Stimulated activated memory B cell treated with anti-CD40 and anti-IgM and Interleukin-4, amounts not matched to agents 10 μg/mL and 1 μg/mL and 100 μg/mL, for 72 hours (primary cell): Measurements from ENCODE around the gene FAM3C.

Experiments
- ATAC-seq: fragments of 150-1000 bp; cut with Tn5 transposase; 2 replicates; pipeline ENCODE4 v1.10.0; 2021
- H3K27ac Mint-ChIP-seq: one replicate; pipeline ENCODE4 v1.8.0; 2022; ENCODE audit warnings: mild to moderate bottlenecking, mixed read lengths
- H3K27me3 Mint-ChIP-seq: one replicate; pipeline ENCODE4 v1.8.0; 2022; ENCODE audit warnings: mixed read lengths
- H3K36me3 Mint-ChIP-seq: one replicate; pipeline ENCODE4 v1.8.0; 2022; ENCODE audit warnings: mixed read lengths
- H3K4me1 Mint-ChIP-seq: one replicate; pipeline ENCODE4 v1.8.0; 2022; ENCODE audit warnings: mixed read lengths
- H3K4me3 Mint-ChIP-seq: one replicate; pipeline ENCODE4 v1.8.0; 2022; ENCODE audit warnings: mild to moderate bottlenecking, moderate library complexity, mixed read lengths
- H3K9me3 Mint-ChIP-seq: one replicate; pipeline ENCODE4 v1.8.0; 2022; ENCODE audit warnings: mixed read lengths

FAM3C gene

DNA sequence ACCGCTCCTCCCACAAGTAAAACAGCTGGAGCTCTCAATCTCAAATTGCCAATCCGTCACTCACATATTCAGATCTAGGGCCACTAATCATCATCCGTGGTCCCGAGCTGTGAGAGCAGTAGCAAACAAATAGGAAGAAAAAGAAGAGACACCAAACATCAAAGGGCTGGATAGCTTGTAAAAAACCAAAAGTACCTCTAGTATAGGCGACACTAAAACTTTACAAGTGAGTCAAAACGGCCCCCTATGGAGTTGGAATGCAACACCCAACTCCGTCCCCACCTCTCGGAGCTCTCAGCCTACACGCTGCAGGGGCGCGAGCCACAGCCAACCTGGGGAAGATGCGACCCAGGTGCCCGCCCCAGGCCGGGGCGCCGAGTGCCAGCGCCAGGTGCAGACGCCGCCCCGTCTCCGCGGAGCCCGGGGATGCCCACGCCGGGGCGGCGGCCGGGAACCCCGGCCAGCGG lies 581 bp downstream of the FAM3C start:
- peak overlapping the region; percentile 88 for H3K4me3 Mint-ChIP-seq
- H3K36me3 Mint-ChIP-seq = peaks cover 19% of the 10 kb centered on the region
- no peaks in the 10 kb centered on the region for H3K9me3 Mint-ChIP-seq
- no peaks in the 10 kb centered on the region for H3K27me3 Mint-ChIP-seq
- H3K27ac Mint-ChIP-seq = peak overlapping the region; percentile 93
- peak; percentile 82 for ATAC-seq
- H3K4me1 Mint-ChIP-seq = peaks cover 31% of the 10 kb centered on the region

DNA sequence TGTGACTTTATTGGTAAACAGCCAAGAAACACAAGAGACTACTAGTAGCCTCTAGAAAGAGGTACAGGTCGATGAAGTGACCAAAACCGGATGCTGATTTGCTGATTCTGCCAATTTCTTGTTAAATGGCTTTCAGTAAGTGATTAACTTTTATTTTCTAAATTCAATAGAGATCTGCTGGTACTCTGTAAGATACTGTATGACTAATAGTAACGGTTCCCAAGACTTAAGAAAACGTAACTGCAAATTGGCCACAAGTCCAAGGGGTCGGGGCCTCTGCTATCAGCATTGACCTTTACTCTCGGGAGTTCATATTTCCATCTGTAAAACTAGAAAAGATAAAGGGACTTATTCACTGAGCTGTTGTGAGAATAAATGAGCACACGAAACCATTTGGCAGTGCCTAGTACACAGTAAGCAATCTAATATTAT lies 1.4 kb downstream of the FAM3C start:
- H3K4me3 Mint-ChIP-seq = peak overlapping the region; percentile 60
- H3K4me1 Mint-ChIP-seq = peaks cover 40% of the 10 kb centered on the region
- H3K27ac Mint-ChIP-seq = peak overlapping the region; percentile 93
- no peaks in the 10 kb centered on the region for H3K9me3 Mint-ChIP-seq
- peaks cover 19% of the 10 kb centered on the region for H3K36me3 Mint-ChIP-seq
- H3K27me3 Mint-ChIP-seq = no peaks in the 10 kb centered on the region
- no peak for ATAC-seq

DNA sequence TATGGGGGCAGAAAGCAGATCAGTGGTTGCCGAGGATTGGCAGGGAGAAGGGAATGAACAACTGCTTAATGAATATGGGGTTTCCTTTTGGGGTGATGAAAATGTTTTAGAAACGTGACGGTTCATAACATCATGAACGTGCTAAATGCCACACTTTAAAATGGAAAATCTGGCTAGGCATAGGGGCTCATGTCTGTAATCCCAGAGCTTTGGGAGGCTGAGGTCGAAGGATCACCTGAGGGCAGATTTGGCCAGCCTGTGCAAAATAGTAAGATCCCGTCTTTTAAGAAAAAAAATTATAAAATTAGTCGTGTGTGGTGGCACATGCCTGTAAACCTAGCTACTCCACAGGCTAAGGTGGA lies 3.1 kb downstream of the FAM3C start:
- Mint-ChIP-seq H3K4me3 (no peak overlapping the region), H3K27ac (peak overlapping the region; percentile 53), H3K36me3 (peaks cover 19% of the 10 kb centered on the region), H3K27me3 (no peaks in the 10 kb centered on the region), H3K9me3 (no peaks in the 10 kb centered on the region), H3K4me1 (peaks cover 57% of the 10 kb centered on the region)
- no peak for ATAC-seq

DNA sequence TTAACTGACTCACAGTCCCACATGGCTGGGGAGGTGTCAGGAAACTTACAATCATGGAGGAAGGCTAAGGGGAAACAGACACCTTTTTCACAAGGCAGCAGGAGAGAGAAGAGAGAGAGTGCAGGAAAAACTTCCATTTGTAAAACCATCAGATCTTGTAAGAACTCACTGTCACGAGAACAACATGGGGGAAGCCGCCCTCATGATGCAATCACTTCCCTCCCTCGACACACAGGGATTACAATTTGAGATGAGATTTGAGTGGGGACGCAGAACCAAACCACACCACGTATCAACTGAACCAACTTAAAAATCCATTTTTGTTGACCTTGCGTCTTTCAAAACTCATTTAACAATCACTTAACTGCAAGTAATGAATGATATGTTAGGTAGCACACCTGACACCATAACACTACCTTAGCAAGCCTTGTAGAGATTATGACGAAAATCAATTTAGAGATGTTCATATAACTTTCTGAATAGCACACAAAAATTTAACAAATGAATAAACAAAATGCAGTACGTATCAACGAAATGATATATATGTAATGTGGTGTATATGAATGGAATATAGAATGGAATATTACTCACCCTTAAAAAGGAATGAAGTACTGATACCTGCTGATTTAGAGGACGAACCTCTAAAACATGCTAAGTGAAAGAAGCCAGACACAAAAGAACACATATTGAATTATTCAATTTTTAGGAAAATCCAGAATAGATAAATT lies 3.7 kb downstream of the FAM3C start:
- no peaks in the 10 kb centered on the region for H3K9me3 Mint-ChIP-seq
- H3K27me3 Mint-ChIP-seq = no peaks in the 10 kb centered on the region
- peaks cover 19% of the 10 kb centered on the region for H3K36me3 Mint-ChIP-seq
- H3K4me3 Mint-ChIP-seq = no peak overlapping the region
- H3K27ac Mint-ChIP-seq = peak overlapping the region; percentile 53
- peaks cover 59% of the 10 kb centered on the region for H3K4me1 Mint-ChIP-seq
- no peak for ATAC-seq

DNA sequence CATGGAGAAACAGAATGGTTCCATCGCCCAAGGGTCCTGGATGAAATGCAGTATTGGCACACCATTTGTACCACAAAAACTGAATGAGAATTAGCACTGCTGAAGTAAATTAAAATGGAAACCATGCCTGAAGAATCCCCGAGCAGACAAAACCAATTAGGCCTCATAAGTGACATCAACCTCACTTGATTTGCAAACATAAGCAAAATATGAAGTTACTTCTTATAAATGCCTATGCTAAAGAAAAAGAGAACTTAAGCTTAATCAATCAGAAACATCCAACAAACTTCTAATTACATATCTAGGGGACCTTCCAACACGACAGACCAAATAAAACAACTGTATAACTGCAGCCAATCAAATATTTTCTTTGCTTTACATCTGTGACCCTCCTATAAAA lies 4.4 kb downstream of the FAM3C start:
- Mint-ChIP-seq H3K27me3 (no peaks in the 10 kb centered on the region), H3K36me3 (peaks cover 19% of the 10 kb centered on the region), H3K4me3 (peak overlapping the region; percentile 11), H3K4me1 (peaks cover 59% of the 10 kb centered on the region), H3K27ac (peak overlapping the region; percentile 67), H3K9me3 (no peaks in the 10 kb centered on the region)
- no peak for ATAC-seq

DNA sequence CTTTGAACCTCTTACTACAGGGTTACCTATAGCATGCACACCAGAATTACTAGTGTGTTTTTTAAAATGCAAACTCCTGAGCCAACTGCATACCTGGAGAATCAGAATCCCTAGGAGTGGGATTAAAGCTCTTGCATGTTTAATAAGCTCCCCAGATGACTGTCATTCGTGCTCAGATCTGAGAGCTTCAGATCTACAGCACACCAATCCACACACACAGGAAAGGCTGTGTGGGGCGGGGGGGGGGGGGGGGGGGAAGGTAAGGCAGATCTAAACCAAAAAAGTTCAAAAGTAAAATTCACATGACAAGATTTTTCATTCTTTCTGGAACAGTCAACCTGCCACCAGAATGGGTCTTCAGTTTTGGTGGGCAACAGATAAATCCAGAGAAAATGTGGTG lies 5.5 kb downstream of the FAM3C start:
- ATAC-seq = no peak
- no peak overlapping the region for H3K4me3 Mint-ChIP-seq
- H3K27ac Mint-ChIP-seq = peak overlapping the region; percentile 81
- H3K9me3 Mint-ChIP-seq = no peaks in the 10 kb centered on the region
- H3K27me3 Mint-ChIP-seq = no peaks in the 10 kb centered on the region
- H3K36me3 Mint-ChIP-seq = peaks cover 19% of the 10 kb centered on the region
- H3K4me1 Mint-ChIP-seq = peaks cover 69% of the 10 kb centered on the region

DNA sequence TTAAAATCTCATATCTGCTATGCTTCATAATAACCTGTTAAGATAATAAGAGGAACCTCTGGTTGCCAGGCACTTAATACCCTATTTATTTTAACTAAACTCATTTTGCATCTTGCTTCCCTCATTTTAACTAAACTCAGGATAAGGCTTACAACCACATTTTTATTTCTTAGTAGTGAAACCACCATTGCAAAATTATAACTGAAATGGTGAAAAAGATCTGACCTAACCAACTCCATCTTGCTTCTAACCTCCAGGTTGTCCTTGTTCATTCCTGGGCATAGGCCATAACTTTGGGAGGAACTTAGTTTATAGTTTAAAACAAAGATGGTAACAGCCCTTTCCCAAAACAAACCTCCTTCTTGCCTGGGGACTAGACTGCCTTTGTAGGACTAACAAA lies 6.0 kb downstream of the FAM3C start:
- peak overlapping the region; percentile 81 for H3K27ac Mint-ChIP-seq
- no peaks in the 10 kb centered on the region for H3K9me3 Mint-ChIP-seq
- ATAC-seq = no peak
- H3K27me3 Mint-ChIP-seq = no peaks in the 10 kb centered on the region
- H3K4me1 Mint-ChIP-seq = peaks cover 74% of the 10 kb centered on the region
- H3K36me3 Mint-ChIP-seq = peaks cover 19% of the 10 kb centered on the region
- no peak overlapping the region for H3K4me3 Mint-ChIP-seq

DNA sequence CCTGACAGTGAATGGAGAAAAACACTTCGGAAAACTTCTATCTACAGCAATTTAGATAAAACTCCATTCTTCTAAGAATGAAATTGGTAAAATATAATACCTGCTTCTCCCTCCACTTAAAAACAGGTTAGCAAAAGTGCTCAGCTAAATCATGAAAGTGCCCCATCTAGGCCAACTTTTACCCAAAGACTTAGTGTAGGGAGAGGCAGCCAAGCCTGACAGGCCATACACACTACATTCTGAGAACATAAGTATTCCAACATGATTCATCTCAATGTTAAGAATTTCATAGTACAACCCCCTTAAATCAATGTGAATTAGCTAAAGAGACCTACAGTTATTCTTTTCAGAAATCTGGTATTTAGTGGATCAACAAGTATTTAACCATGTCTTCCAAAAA lies 7.2 kb downstream of the FAM3C start:
- peak overlapping the region; percentile 18 for H3K4me3 Mint-ChIP-seq
- H3K27me3 Mint-ChIP-seq = no peaks in the 10 kb centered on the region
- H3K27ac Mint-ChIP-seq = peak overlapping the region; percentile 81
- peaks cover 78% of the 10 kb centered on the region for H3K4me1 Mint-ChIP-seq
- H3K9me3 Mint-ChIP-seq = no peaks in the 10 kb centered on the region
- no peak for ATAC-seq
- H3K36me3 Mint-ChIP-seq = peaks cover 19% of the 10 kb centered on the region

DNA sequence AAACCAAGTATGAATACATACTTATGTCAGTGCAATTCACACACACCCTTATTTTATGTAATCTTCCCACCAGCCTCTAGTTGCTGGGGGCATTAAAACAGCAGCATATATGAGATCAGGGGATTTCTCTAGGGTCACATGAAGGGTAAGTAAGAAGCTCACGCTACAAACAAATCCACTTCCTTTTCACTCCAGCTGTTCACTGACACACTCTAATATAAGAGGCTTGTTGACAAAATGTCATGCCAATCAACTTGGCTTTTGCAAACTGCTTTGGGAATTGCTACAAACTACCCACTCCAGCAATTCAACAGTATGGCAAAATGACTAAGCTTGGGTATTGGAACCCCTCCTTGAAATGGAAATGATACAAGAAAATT lies 10.3 kb downstream of the FAM3C start:
- Mint-ChIP-seq H3K9me3 (no peaks in the 10 kb centered on the region), H3K4me3 (peak overlapping the region; percentile 53), H3K4me1 (peaks cover 86% of the 10 kb centered on the region), H3K27me3 (no peaks in the 10 kb centered on the region), H3K36me3 (peaks cover 13% of the 10 kb centered on the region), H3K27ac (peak overlapping the region; percentile 91)
- peak; percentile 97 for ATAC-seq

DNA sequence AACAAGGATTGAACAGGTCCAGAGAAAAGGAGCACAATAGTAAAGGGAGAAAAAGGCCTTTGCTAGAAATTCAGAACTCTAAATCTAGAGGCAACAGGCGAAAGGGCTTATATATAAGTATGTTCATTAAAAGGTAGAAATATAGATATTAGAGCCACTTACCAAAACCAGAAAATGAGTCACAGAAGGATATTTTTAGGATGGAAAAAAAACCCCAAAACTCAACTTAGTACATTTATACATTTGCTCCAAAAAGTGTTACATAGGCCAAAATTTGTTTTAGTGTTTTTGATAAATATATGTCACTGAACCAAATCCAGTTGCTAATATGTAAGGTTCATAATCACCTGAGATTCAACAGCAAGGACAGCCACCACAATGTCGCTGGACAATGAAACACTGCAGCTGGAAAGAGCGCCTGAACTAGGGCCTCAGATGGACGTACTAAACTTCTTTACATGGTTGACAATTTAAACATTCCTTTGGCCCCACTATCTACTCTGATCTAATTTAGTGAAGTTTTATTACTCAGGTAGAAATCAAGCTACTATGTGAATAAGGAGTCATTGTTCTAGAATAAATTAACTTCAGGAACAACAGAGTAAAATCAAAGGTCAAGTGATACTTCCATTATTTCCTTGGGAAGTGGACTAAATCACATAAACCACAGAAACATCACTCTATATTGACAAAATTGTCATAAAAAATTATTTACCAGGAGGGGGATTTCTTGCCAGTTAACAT lies 10.9 kb downstream of the FAM3C start:
- H3K9me3 Mint-ChIP-seq = no peaks in the 10 kb centered on the region
- H3K4me1 Mint-ChIP-seq = peaks cover 88% of the 10 kb centered on the region
- H3K27me3 Mint-ChIP-seq = no peaks in the 10 kb centered on the region
- H3K4me3 Mint-ChIP-seq = peak overlapping the region; percentile 53
- ATAC-seq = no peak
- H3K27ac Mint-ChIP-seq = peak overlapping the region; percentile 91
- H3K36me3 Mint-ChIP-seq = peaks cover 17% of the 10 kb centered on the region

DNA sequence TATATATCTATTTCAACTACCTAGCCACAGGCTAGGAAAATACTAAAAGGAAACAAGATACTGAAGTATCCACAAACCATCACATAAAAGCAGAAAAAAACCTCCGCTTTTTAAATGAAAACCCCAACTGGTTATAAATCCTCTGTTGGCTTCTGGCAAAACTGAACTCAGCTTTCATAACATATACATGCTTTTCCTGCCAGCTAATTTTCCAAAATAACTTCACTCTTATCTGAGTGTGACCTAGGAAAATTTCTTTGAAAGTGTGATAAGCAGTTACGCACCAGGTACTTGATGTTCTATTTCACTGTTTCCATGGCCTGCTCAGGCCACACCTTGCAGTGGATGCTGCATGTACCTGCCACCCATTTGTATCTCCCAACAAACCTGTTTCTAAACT lies 11.8 kb downstream of the FAM3C start:
- Mint-ChIP-seq H3K4me3 (no peak overlapping the region), H3K27ac (peak overlapping the region; percentile 91)
- ATAC-seq = no peak

DNA sequence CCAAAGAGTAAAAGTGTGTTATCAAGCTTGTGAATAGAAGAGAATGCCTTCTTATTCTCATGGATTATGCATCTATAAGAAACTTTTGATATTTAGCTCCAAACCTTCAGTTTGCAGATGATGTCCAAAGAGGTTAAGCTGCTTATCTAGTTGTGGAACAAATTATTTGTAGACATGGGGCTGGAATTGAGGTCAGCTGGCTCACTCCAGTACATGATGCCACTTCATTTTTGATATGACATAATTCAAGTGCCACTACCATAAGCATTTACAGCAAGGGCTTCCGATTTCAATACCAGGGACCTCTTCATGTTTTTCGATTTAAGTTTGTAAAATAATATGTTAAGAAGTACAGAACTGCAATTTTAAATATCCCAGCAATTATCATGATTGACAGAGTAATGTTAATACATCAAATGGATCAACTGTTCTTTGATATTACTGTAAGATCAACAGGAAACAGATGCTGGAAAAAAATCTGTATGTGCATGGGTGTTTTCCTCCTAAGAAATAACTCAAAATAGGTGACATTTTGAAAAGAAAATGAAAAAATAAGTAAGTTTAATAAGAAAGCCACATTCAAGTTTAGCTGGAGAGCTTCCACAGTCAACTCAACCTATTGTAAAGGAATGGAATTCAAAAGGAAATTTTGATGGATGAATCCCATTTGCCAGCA lies 12.7 kb downstream of the FAM3C start:
- H3K4me3 Mint-ChIP-seq = no peak overlapping the region
- no peaks in the 10 kb centered on the region for H3K9me3 Mint-ChIP-seq
- no peaks in the 10 kb centered on the region for H3K27me3 Mint-ChIP-seq
- peaks cover 28% of the 10 kb centered on the region for H3K36me3 Mint-ChIP-seq
- H3K4me1 Mint-ChIP-seq = peaks cover 80% of the 10 kb centered on the region
- no peak for ATAC-seq
- H3K27ac Mint-ChIP-seq = peak overlapping the region; percentile 91

More for the DNA sequence above, 11.8 kb downstream of the FAM3C start:
- H3K27me3 Mint-ChIP-seq = no peaks in the 10 kb centered on the region
- peaks cover 88% of the 10 kb centered on the region for H3K4me1 Mint-ChIP-seq
- no peaks in the 10 kb centered on the region for H3K9me3 Mint-ChIP-seq
- H3K36me3 Mint-ChIP-seq = peaks cover 27% of the 10 kb centered on the region

DNA sequence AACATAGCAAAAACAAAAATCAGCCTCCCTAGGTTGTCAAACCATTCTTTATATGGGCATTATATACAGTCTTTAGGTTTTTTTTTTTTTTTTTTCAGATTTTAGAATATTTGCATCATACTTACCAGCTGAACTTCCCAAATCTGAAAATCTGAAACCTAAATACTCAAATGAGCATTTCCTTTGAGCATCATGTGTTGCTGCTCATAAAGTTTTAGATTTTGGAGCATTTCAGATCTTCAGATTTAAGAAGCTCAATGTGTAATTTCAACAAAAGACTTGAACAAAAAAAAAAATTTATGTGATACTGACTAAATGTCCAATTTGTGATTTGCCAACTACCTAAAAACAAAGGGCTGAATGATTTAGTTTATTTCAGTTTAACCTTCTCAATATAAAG lies 13.6 kb downstream of the FAM3C start:
- Mint-ChIP-seq H3K4me1 (peaks cover 74% of the 10 kb centered on the region), H3K9me3 (no peaks in the 10 kb centered on the region), H3K4me3 (no peak overlapping the region), H3K27me3 (no peaks in the 10 kb centered on the region), H3K36me3 (peaks cover 37% of the 10 kb centered on the region), H3K27ac (peak overlapping the region; percentile 91)
- ATAC-seq = no peak

DNA sequence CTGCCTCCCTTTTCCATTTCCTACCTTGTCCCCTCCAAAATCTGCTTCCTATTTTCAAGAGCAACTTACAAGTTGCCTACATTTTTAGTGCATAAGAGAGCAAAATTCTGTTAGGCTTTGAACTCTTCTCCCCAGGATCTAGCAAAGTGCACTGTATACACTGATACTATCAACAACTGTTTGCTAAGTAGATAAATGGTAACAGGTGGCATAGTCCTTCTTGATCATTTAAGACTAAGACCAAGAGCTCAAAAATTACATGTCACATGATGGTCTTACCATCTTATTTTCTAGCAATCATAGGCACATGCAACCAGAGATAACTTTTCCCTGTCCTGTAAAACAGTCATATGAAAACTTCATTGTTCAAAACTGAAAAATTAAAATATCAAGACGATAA lies 16.2 kb downstream of the FAM3C start:
- no peaks in the 10 kb centered on the region for H3K27me3 Mint-ChIP-seq
- H3K4me1 Mint-ChIP-seq = peaks cover 72% of the 10 kb centered on the region
- H3K4me3 Mint-ChIP-seq = no peak overlapping the region
- peaks cover 62% of the 10 kb centered on the region for H3K36me3 Mint-ChIP-seq
- ATAC-seq = no peak
- peak overlapping the region; percentile 67 for H3K27ac Mint-ChIP-seq
- H3K9me3 Mint-ChIP-seq = peaks cover 8% of the 10 kb centered on the region

DNA sequence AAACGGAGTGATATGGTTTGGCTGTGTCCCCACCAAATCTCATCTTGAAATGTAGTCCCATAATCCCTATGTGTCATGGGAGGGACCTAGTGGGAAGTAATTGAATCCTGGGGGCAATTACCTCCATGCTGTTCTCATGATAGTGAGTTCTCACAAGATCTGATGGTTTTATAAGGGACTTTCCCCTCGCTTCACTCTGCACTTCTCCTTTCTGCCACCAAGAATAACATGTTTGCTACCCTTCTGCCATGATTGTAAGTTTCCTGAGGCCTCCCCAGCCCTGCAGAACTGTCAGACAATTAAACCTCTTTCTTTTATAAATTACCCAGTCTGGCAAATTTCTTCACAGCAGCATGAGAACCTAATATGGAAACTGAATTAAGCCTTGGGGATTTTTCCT lies 19.1 kb downstream of the FAM3C start:
- Mint-ChIP-seq H3K4me1 (peaks cover 64% of the 10 kb centered on the region), H3K36me3 (peaks cover 66% of the 10 kb centered on the region), H3K27me3 (no peaks in the 10 kb centered on the region), H3K4me3 (no peak overlapping the region), H3K9me3 (peaks cover 8% of the 10 kb centered on the region), H3K27ac (peak overlapping the region; percentile 77)
- no peak for ATAC-seq
